Ishikawa (cell line): ENCODE measurements around the gene BSCL2.

ENCODE experiments used
- EP300 ChIP-seq: IDR thresholded peaks from 2 replicates; pipeline ENCODE4 v1.6.1; 2012; ENCODE audit warnings: borderline replicate concordance
- FOXM1 ChIP-seq: IDR thresholded peaks from 2 replicates; pipeline ENCODE4 v1.6.1; 2012; ENCODE audit warnings: low read depth, borderline replicate concordance
- TF ChIP-seq, protein P1 (sequence below): IDR thresholded peaks from 2 replicates; pipeline ENCODE4 v1.6.1; 2012; ENCODE audit warnings: low read depth, mild to moderate bottlenecking

DNA sequence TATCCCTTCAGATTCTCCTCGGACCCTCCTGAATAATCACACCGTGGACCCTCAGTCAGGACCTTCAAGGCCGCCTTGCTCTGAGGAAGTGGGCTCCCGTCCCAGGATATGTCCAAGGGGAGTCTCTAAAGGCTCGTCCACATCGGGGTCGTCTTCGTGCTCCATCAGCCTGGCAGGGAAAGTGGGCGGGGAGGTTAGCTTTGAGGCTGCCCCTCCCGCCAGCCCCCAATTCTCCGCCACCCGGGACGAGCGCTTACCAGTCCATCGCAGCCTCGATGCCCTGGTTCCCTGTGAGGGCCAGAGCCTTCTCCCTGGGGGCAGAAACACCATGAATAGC, 28.8 kb downstream of the BSCL2 start:
- no peak for TF ChIP-seq EP300
- no peak for TF ChIP-seq FOXM1
- TF ChIP-seq, protein P1, sequence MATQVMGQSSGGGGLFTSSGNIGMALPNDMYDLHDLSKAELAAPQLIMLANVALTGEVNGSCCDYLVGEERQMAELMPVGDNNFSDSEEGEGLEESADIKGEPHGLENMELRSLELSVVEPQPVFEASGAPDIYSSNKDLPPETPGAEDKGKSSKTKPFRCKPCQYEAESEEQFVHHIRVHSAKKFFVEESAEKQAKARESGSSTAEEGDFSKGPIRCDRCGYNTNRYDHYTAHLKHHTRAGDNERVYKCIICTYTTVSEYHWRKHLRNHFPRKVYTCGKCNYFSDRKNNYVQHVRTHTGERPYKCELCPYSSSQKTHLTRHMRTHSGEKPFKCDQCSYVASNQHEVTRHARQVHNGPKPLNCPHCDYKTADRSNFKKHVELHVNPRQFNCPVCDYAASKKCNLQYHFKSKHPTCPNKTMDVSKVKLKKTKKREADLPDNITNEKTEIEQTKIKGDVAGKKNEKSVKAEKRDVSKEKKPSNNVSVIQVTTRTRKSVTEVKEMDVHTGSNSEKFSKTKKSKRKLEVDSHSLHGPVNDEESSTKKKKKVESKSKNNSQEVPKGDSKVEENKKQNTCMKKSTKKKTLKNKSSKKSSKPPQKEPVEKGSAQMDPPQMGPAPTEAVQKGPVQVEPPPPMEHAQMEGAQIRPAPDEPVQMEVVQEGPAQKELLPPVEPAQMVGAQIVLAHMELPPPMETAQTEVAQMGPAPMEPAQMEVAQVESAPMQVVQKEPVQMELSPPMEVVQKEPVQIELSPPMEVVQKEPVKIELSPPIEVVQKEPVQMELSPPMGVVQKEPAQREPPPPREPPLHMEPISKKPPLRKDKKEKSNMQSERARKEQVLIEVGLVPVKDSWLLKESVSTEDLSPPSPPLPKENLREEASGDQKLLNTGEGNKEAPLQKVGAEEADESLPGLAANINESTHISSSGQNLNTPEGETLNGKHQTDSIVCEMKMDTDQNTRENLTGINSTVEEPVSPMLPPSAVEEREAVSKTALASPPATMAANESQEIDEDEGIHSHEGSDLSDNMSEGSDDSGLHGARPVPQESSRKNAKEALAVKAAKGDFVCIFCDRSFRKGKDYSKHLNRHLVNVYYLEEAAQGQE = no peak
